Activated naive CD8-positive, alpha-beta T cell treated with anti-CD3 and anti-CD28 coated beads, Interleukin-2, amount 10 ng/mL, durations not matched to agents 7 days and 5 days (primary cell): ENCODE data around the gene GLRA2. TPM values are rescaled to one million over a fixed set of nuclear protein-coding genes. Genes with fewer than 3 reads are reported as not detected.

ENCODE experiments used
- ATAC-seq: fragments of 150-1000 bp; cut with Tn5 transposase; one replicate; pipeline ENCODE4 v1.10.0; 2021; ENCODE audit warnings: low read depth, moderate library complexity
- POLR2A ChIA-PET: fragments of 350-600 bp; sonication (Branson Sonifier 250); formaldehyde crosslinking; loops from one replicate; lab custom pipeline; 2021; ENCODE audit warnings: antibody characterized with exemption; lab: Charles Lee
- DNase-seq: peaks from one replicate; pipeline ENCODE4 v3.0.0; 2021
- H3K27ac Mint-ChIP-seq: one replicate; pipeline ENCODE4 v1.8.0; 2022; ENCODE audit warnings: mild to moderate bottlenecking, mixed read lengths
- H3K27me3 Mint-ChIP-seq: one replicate; pipeline ENCODE4 v1.8.0; 2022; ENCODE audit warnings: mild to moderate bottlenecking, moderate library complexity, mixed read lengths
- H3K36me3 Mint-ChIP-seq: one replicate; pipeline ENCODE4 v1.8.0; 2021; ENCODE audit warnings: mild to moderate bottlenecking, mixed read lengths
- H3K4me1 Mint-ChIP-seq: one replicate; pipeline ENCODE4 v1.8.0; 2021; ENCODE audit warnings: mixed read lengths
- H3K4me3 Mint-ChIP-seq: one replicate; pipeline ENCODE4 v1.8.0; 2022; ENCODE audit warnings: mild to moderate bottlenecking, moderate library complexity, mixed read lengths
- H3K9me3 Mint-ChIP-seq: one replicate; pipeline ENCODE4 v1.8.0; 2021; ENCODE audit warnings: mixed read lengths
- total RNA-seq, 2 experiments: library from RNA; stranded (reverse); gene quantifications; one replicate each; pipeline ENCODE4 v1.2.3, GENCODE V29; 2021

Gene GLRA2
- total RNA-seq, 2 experiments from 2014 or later: not detected

GRCh38 chrX:14694611-14695010 lies 165.3 kb downstream of the GLRA2 start:
- no peaks in the 10 kb centered on the region for H3K27me3 Mint-ChIP-seq
- H3K36me3 Mint-ChIP-seq: peaks cover 2% of the 10 kb centered on the region
- ATAC-seq (no peak), DNase-seq (no peak)
- no peaks in the 10 kb centered on the region for H3K9me3 Mint-ChIP-seq
- H3K4me3 Mint-ChIP-seq: no peak overlapping the region
- no peaks in the 10 kb centered on the region for H3K4me1 Mint-ChIP-seq
- POLR2A ChIA-PET: no interaction called here
- no peak overlapping the region for H3K27ac Mint-ChIP-seq

- Mint-ChIP-seq H3K4me3 (no peak overlapping the region), H3K36me3 (no peaks in the 10 kb centered on the region), H3K27ac (no peak overlapping the region), H3K27me3 (no peaks in the 10 kb centered on the region), H3K4me1 (no peaks in the 10 kb centered on the region), H3K9me3 (no peaks in the 10 kb centered on the region)
- POLR2A ChIA-PET: no interaction called here
- ATAC-seq (no peak), DNase-seq (no peak)
These were observed 168.1 kb downstream of the GLRA2 start for GRCh38 chrX:14697451-14697850.

DNA sequence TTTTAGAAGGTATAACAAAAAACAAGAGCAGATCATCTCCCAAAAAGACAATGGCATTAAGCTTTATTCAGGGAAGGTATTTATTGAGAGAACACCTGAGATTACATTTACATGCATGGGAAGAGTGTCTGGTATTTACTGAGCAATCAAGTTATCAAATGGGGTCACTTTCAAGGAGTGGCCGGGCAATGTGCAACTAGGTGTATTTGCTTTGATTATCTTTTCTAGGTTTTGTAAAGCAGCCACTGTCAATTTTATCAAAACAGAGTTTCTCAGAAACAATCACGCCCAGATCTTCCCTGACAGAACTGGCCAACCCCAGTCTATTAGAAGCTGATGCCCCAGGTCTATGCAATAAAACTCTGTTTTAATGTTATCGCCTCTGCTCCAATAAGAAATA lies 169.5 kb downstream of the GLRA2 start:
- Mint-ChIP-seq H3K9me3 (no peaks in the 10 kb centered on the region), H3K4me3 (no peak overlapping the region)

GRCh38 chrX:14700982-14701381 lies 171.6 kb downstream of the GLRA2 start:
- no peaks in the 10 kb centered on the region for H3K27me3 Mint-ChIP-seq
- no peak overlapping the region for H3K4me3 Mint-ChIP-seq
- no peaks in the 10 kb centered on the region for H3K36me3 Mint-ChIP-seq
- no peaks in the 10 kb centered on the region for H3K9me3 Mint-ChIP-seq
- no peaks in the 10 kb centered on the region for H3K4me1 Mint-ChIP-seq
- POLR2A ChIA-PET: no interaction called here
- DNase-seq: no peak
- H3K27ac Mint-ChIP-seq: no peak overlapping the region
- no peak for ATAC-seq

More for the DNA sequence above, 169.5 kb downstream of the GLRA2 start:
- no peak for DNase-seq
- no peaks in the 10 kb centered on the region for H3K27me3 Mint-ChIP-seq
- no peak overlapping the region for H3K27ac Mint-ChIP-seq
- no peak for ATAC-seq
- POLR2A ChIA-PET: no interaction called here
- no peaks in the 10 kb centered on the region for H3K4me1 Mint-ChIP-seq
- H3K36me3 Mint-ChIP-seq: no peaks in the 10 kb centered on the region

DNA sequence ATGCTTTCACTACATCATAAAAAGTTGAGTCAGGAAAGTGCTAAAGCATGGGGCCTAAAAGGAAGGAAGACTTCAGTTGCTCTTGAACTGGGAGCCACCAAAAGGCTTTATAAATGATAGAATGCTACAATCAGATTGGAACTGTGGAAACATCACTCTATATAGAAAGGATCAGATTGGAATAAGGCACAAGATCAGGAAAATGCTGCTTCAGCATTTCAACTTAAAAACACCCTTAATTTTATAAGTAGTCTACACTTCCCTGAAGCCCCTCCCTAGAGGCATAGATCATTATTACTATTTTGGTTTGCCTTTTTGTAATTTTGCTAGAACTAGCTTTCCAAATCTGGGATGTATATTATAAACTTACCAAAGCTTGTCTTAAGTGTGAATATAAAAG lies 172.8 kb downstream of the GLRA2 start:
- Mint-ChIP-seq H3K4me1 (no peaks in the 10 kb centered on the region), H3K4me3 (no peak overlapping the region), H3K27me3 (no peaks in the 10 kb centered on the region), H3K36me3 (no peaks in the 10 kb centered on the region), H3K9me3 (no peaks in the 10 kb centered on the region), H3K27ac (no peak overlapping the region)
- DNase-seq (no peak), ATAC-seq (no peak)
- POLR2A ChIA-PET: no interaction called here

DNA sequence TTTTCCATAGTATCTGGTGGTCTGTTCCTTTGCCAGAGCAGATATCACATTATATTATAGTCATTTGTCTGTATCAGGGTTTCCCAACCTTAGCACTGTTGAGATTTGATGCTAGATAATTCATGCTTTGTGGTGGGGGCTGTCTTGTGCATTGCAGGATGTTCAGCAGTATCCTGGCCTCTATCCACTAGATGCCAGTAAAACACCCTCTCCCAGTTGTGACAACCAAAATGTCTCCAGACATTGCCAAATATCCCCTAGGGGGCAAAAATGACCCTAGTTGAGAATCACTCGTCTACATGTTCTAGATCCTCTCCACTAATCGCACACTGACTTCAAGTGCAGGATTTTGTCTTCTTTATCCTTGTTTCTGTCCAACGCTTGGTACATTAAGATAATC lies 182.8 kb downstream of the GLRA2 start:
- Mint-ChIP-seq H3K27ac (no peak overlapping the region), H3K36me3 (no peaks in the 10 kb centered on the region), H3K4me3 (no peak overlapping the region), H3K9me3 (no peaks in the 10 kb centered on the region), H3K4me1 (no peaks in the 10 kb centered on the region), H3K27me3 (no peaks in the 10 kb centered on the region)
- no peak for DNase-seq
- POLR2A ChIA-PET: no interaction called here
- no peak for ATAC-seq

DNA sequence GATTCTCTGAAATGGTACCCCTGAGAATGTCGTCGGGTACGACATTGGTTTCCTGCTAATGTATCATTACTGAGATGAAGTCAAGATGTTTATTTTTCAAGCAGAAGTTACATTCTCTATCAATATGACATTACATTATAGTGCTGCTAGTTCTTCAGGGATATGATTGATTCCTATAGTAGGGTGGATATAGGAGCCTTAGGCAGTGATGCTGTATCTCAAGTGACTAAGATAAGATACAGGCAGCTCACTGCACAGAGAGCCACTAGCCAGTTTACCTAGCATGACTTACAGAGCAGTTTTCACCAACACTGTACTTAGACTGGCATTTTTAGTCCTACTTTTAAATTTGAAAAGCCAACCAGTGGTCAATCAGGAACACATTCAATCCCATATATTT lies 188.6 kb downstream of the GLRA2 start:
- Mint-ChIP-seq H3K4me1 (no peaks in the 10 kb centered on the region), H3K4me3 (no peak overlapping the region), H3K27ac (no peak overlapping the region), H3K9me3 (no peaks in the 10 kb centered on the region), H3K27me3 (no peaks in the 10 kb centered on the region), H3K36me3 (no peaks in the 10 kb centered on the region)
- ATAC-seq (no peak), DNase-seq (no peak)
- POLR2A ChIA-PET: no interaction called here

GRCh38 chrX:14718403-14718802 lies 189.1 kb downstream of the GLRA2 start:
- no peaks in the 10 kb centered on the region for H3K27me3 Mint-ChIP-seq
- no peak overlapping the region for H3K4me3 Mint-ChIP-seq
- H3K9me3 Mint-ChIP-seq: no peaks in the 10 kb centered on the region
- H3K36me3 Mint-ChIP-seq: no peaks in the 10 kb centered on the region
- no peaks in the 10 kb centered on the region for H3K4me1 Mint-ChIP-seq
- no peak overlapping the region for H3K27ac Mint-ChIP-seq
- DNase-seq (no peak), ATAC-seq (no peak)
- POLR2A ChIA-PET: no interaction called here

- Mint-ChIP-seq H3K27ac (no peak overlapping the region), H3K9me3 (no peaks in the 10 kb centered on the region), H3K27me3 (peaks cover 2% of the 10 kb centered on the region), H3K36me3 (no peaks in the 10 kb centered on the region), H3K4me1 (no peaks in the 10 kb centered on the region), H3K4me3 (no peak overlapping the region)
- DNase-seq (no peak), ATAC-seq (no peak)
- POLR2A ChIA-PET: no interaction called here
These were observed 199.7 kb downstream of the GLRA2 start for GRCh38 chrX:14729058-14729457.

DNA sequence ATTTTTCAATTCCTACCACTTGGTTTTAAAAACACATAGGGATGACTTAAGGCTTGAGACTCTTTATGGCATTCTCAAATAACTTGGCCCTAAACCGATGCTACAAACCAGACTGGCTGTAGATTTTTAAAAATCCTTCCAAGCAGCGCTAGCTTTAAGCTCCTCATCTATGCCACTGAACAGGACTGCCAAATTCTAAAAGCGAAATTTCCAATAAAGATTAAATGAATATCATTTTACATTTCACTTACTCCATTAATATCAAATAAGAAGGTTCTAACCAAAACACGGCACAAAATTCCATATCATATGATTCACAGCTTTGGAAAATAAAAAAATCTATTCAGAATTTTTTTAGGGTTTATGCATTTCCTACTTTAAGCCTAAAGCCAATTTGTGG lies 209.3 kb downstream of the GLRA2 start:
- H3K4me1 Mint-ChIP-seq: no peaks in the 10 kb centered on the region
- peaks cover 1% of the 10 kb centered on the region for H3K9me3 Mint-ChIP-seq
- no peak overlapping the region for H3K27ac Mint-ChIP-seq
- no peaks in the 10 kb centered on the region for H3K36me3 Mint-ChIP-seq
- peaks cover 3% of the 10 kb centered on the region for H3K27me3 Mint-ChIP-seq
- DNase-seq: no peak
- ATAC-seq: no peak
- H3K4me3 Mint-ChIP-seq: no peak overlapping the region
- POLR2A ChIA-PET: no interaction called here

DNA sequence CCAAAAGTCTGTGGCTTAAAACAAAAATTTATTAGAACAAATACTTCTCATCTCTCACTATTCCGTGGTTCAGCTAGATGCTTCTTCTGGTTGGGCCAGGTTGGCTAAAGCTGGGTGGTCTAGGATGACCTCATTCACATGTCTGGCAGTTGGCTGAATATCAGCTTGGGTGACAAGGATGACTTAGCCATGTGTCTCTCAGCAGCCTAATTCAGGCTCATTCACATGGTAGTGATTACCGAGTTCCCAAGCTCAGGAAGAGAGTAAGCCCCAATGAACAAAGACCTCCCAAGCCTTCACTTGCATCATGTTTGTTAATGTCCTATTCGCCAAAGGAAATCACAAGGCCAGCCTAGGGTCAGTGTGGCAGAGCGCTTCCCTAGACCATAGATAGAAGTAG lies 224.1 kb downstream of the GLRA2 start:
- POLR2A ChIA-PET: no interaction called here
- DNase-seq (no peak), ATAC-seq (no peak)
- H3K9me3 Mint-ChIP-seq: no peaks in the 10 kb centered on the region
- H3K27ac Mint-ChIP-seq: no peak overlapping the region
- H3K36me3 Mint-ChIP-seq: no peaks in the 10 kb centered on the region
- no peaks in the 10 kb centered on the region for H3K4me1 Mint-ChIP-seq
- H3K27me3 Mint-ChIP-seq: no peaks in the 10 kb centered on the region
- H3K4me3 Mint-ChIP-seq: no peak overlapping the region

- no peak for DNase-seq
- H3K27ac Mint-ChIP-seq: no peak overlapping the region
- POLR2A ChIA-PET: no interaction called here
- ATAC-seq: no peak
- H3K36me3 Mint-ChIP-seq: no peaks in the 10 kb centered on the region
- no peaks in the 10 kb centered on the region for H3K27me3 Mint-ChIP-seq
- no peak overlapping the region for H3K4me3 Mint-ChIP-seq
- H3K9me3 Mint-ChIP-seq: no peaks in the 10 kb centered on the region
- no peaks in the 10 kb centered on the region for H3K4me1 Mint-ChIP-seq
These were observed 228.7 kb downstream of the GLRA2 start for GRCh38 chrX:14758029-14758491.

GRCh38 chrX:14775416-14775815 lies 246.1 kb downstream of the GLRA2 start:
- POLR2A ChIA-PET: no interaction called here
- no peak overlapping the region for H3K27ac Mint-ChIP-seq
- peaks cover 3% of the 10 kb centered on the region for H3K36me3 Mint-ChIP-seq
- no peaks in the 10 kb centered on the region for H3K4me1 Mint-ChIP-seq
- ATAC-seq (no peak), DNase-seq (no peak)
- peaks cover 6% of the 10 kb centered on the region for H3K9me3 Mint-ChIP-seq
- H3K27me3 Mint-ChIP-seq: no peaks in the 10 kb centered on the region
- no peak overlapping the region for H3K4me3 Mint-ChIP-seq

DNA sequence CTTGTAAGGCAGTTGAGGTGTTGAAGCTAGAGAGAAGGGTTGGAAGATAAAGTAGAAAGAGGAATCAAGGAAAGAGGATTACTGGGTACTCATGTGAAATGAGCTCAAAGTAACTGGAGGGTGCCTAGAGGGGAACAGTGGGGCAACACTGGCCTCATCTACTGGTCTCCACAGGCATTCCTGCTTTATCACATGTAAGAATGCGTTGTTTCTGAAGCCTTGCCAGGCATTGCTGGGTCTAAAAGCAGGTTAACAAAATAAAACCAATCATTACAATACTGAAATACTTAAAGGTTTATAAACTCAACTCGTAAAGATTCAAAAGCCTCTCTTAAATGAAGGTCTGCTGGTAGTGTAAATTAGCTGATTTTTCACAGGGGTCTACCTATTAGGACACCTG lies 247.6 kb downstream of the GLRA2 start:
- H3K36me3 Mint-ChIP-seq: peaks cover 3% of the 10 kb centered on the region
- no peaks in the 10 kb centered on the region for H3K4me1 Mint-ChIP-seq
- no peak overlapping the region for H3K4me3 Mint-ChIP-seq
- POLR2A ChIA-PET: no interaction called here
- no peaks in the 10 kb centered on the region for H3K27me3 Mint-ChIP-seq
- ATAC-seq: no peak
- H3K27ac Mint-ChIP-seq: no peak overlapping the region
- DNase-seq: no peak
- H3K9me3 Mint-ChIP-seq: peaks cover 1% of the 10 kb centered on the region

- H3K36me3 Mint-ChIP-seq: peaks cover 3% of the 10 kb centered on the region
- peaks cover 1% of the 10 kb centered on the region for H3K9me3 Mint-ChIP-seq
- no peaks in the 10 kb centered on the region for H3K4me1 Mint-ChIP-seq
- H3K27me3 Mint-ChIP-seq: no peaks in the 10 kb centered on the region
- ATAC-seq (no peak), DNase-seq (no peak)
- POLR2A ChIA-PET: no interaction called here
- H3K27ac Mint-ChIP-seq: no peak overlapping the region
- no peak overlapping the region for H3K4me3 Mint-ChIP-seq
These were observed 248.2 kb downstream of the GLRA2 start for GRCh38 chrX:14777525-14777924.
